Stomach (tissue), 4 donors: ENCODE measurements around the gene CAVIN2.

Experiments used
- POLR2A ChIP-seq, 4 donors: fragments of 450-650 bp; IDR thresholded peaks; one replicate each; pipeline ENCODE4 v1.6.1; 2016; ENCODE audit warnings: antibody characterized with exemption in 4 of 4, control low read depth in 2 of 4, mild to moderate bottlenecking in 1 of 4, moderate library complexity in 1 of 4
- POLR2AphosphoS5 ChIP-seq, 3 donors: sonication (generic); formaldehyde crosslinking; IDR thresholded peaks; one replicate each; pipeline ENCODE4 v1.6.1; 2016; ENCODE audit warnings: antibody characterized with exemption in 3 of 3

- TF ChIP-seq POLR2A (IDR thresholded peaks at IDR 0.05) (no peak), POLR2AphosphoS5 (IDR thresholded peaks at IDR 0.05) (no peak)
These were observed 8.4 kb downstream of the CAVIN2 start for GRCh38 chr2:191838526-191838925.
